Left lung (tissue), 14 donors: ENCODE results near the gene JAGN1. TPM values are rescaled to one million over a fixed set of nuclear protein-coding genes. Genes with fewer than 3 reads are reported as not detected.

Experiments
- ATAC-seq: fragments of 200-7000 bp; cut with Tn5 transposase; one replicate; pipeline ENCODE4 v1.9.1; 2020; ENCODE audit warnings: moderate library complexity
- DNase-seq, 4 donors: peaks; one replicate each; pipeline ENCODE4 v3.0.0-alpha.2; 2013 to 2020
- H3K27ac ChIP-seq, 2 donors: fragments of 200-600 bp; sonication (generic) in 1 of 2; one replicate each; pipeline versions ENCODE4 v1.5.0 to v1.8.0; 2020 to 2021
- H3K27me3 ChIP-seq, 2 donors: fragments of 200-600 bp; sonication (generic) in 1 of 2; one replicate each; pipeline versions ENCODE4 v1.5.0 to v1.8.0; 2020 to 2021
- H3K36me3 ChIP-seq, 2 donors: fragments of 200-600 bp; sonication (generic) in 1 of 2; one replicate each; pipeline versions ENCODE4 v1.5.0 to v1.8.0; 2020 to 2021
- H3K4me1 ChIP-seq, 2 donors: fragments of 200-600 bp; one replicate each; pipeline ENCODE4 v1.8.0; 2021
- H3K4me3 ChIP-seq, 2 donors: fragments of 200-600 bp; sonication (generic) in 1 of 2; one replicate each; pipeline versions ENCODE4 v1.5.0 to v1.8.0; 2020 to 2021; ENCODE audit warnings: mild to moderate bottlenecking in 1 of 2
- H3K9me3 ChIP-seq, 2 donors: fragments of 200-600 bp; sonication (generic) in 1 of 2; one replicate each; pipeline versions ENCODE4 v1.5.0 to v1.8.0; 2020 to 2021
- intact Hi-C, 2 donors: fragments of 100-400 bp; cut with DNase I; formaldehyde crosslinking; loops; one replicate each; pipeline versions ENCODE4 v1.11.2 to v1.14.2; 2022
- long read RNA-seq, 12 donors: library from polyadenylated mRNA in 2 of 12; unstranded in 2 of 12; transcript quantifications; one replicate each; pipeline ENCODE4 v2.0.0 and lab custom pipeline, GENCODE V29; 2019 to 2026
- polyA plus RNA-seq, 6 donors: library from polyadenylated mRNA; unstranded; fragments of 120-200 nt; gene quantifications; one replicate each; pipeline ENCODE4 v1.2.1, GENCODE V29; 2013; ENCODE audit not compliant: insufficient read length in 6 of 6
- total RNA-seq, 2 donors: library from RNA; stranded (reverse); fragmentation: NEBNext Ultra II Directional; extraction: Animal tissue kit (Norgen Biotek cat#: 25700); gene quantifications; one replicate each; pipeline ENCODE4 v1.2.1, GENCODE V29; 2021
- TF ChIP-seq, protein P1 (sequence below), 2 donors: fragments of 200-600 bp; sonication (generic) in 1 of 2; IDR thresholded peaks; one replicate each; pipeline versions ENCODE4 v1.5.0 to v1.8.0; 2021; ENCODE audit warnings: antibody characterized with exemption in 2 of 2
- donor health status: DM: no; HTN: yes; CAD: no.
- donor health status: DM: no; HTN: no; CAD: no.

The JAGN1 gene
- total RNA-seq (10 to 100 TPM; 25.1 to 31.8 TPM), polyA plus RNA-seq (10 to 100 TPM; 33.0 to 38.5 (median 36.0) TPM)
- long read RNA-seq, donor 1, transcript JAGN1-201 (2 exons, 1,675 nt): major isoform, 46 of 46 reads
- long read RNA-seq, donor 1, partial matches to known transcripts: 0 of 46 reads
- long read RNA-seq, donor 1, other reads (novel, unspliced or antisense): 0 of 46 reads
- long read RNA-seq, donor 2, transcript JAGN1-201 (2 exons, 1,675 nt): major isoform, 28 of 28 reads
- long read RNA-seq, donor 2, partial matches to known transcripts: 0 of 28 reads
- long read RNA-seq, donor 2, other reads (novel, unspliced or antisense): 0 of 28 reads
- long read RNA-seq, donor 3, transcript JAGN1-201 (2 exons, 1,675 nt): major isoform, 37 of 44 reads
- long read RNA-seq, donor 3, partial matches to known transcripts: 7 of 44 reads
- long read RNA-seq, donor 3, other reads (novel, unspliced or antisense): 0 of 44 reads
- long read RNA-seq, donor 4, transcript JAGN1-201 (2 exons, 1,675 nt): major isoform, 38 of 41 reads
- long read RNA-seq, donor 4, partial matches to known transcripts: 0 of 41 reads
- long read RNA-seq, donor 4, other reads (novel, unspliced or antisense): 3 of 41 reads
- long read RNA-seq, donor 5, transcript JAGN1-201 (2 exons, 1,675 nt): major isoform, 35 of 36 reads
- long read RNA-seq, donor 5, partial matches to known transcripts: 0 of 36 reads
- long read RNA-seq, donor 5, other reads (novel, unspliced or antisense): 0 of 36 reads
- long read RNA-seq, donor 6, transcript JAGN1-201 (2 exons, 1,675 nt): major isoform, 39 of 53 reads
- long read RNA-seq, donor 6, partial matches to known transcripts: 14 of 53 reads
- long read RNA-seq, donor 6, other reads (novel, unspliced or antisense): 0 of 53 reads
- long read RNA-seq, donor 7, transcript JAGN1-201 (2 exons, 1,675 nt): major isoform, 17 of 17 reads
- long read RNA-seq, donor 7, partial matches to known transcripts: 0 of 17 reads
- long read RNA-seq, donor 7, other reads (novel, unspliced or antisense): 0 of 17 reads
- long read RNA-seq, donor 8, transcript JAGN1-201 (2 exons, 1,675 nt): major isoform, 24 of 25 reads
- long read RNA-seq, donor 8, partial matches to known transcripts: 0 of 25 reads
- long read RNA-seq, donor 8, other reads (novel, unspliced or antisense): 0 of 25 reads
- long read RNA-seq, donor 9, partial matches to known transcripts: 0 of 1 reads
- long read RNA-seq, donor 9, other reads (novel, unspliced or antisense): 0 of 1 reads
- long read RNA-seq, donor 10, transcript JAGN1-201 (2 exons, 1,675 nt): major isoform, 56 of 58 reads
- long read RNA-seq, donor 10, partial matches to known transcripts: 0 of 58 reads
- long read RNA-seq, donor 10, other reads (novel, unspliced or antisense): 0 of 58 reads
- long read RNA-seq, donor 11, transcript JAGN1-201 (2 exons, 1,675 nt): major isoform, 36 of 36 reads
- long read RNA-seq, donor 11, partial matches to known transcripts: 0 of 36 reads
- long read RNA-seq, donor 11, other reads (novel, unspliced or antisense): 0 of 36 reads
- long read RNA-seq, donor 12, transcript JAGN1-201 (2 exons, 1,675 nt): major isoform, 29 of 29 reads
- long read RNA-seq, donor 12, partial matches to known transcripts: 0 of 29 reads
- long read RNA-seq, donor 12, other reads (novel, unspliced or antisense): 0 of 29 reads

DNA sequence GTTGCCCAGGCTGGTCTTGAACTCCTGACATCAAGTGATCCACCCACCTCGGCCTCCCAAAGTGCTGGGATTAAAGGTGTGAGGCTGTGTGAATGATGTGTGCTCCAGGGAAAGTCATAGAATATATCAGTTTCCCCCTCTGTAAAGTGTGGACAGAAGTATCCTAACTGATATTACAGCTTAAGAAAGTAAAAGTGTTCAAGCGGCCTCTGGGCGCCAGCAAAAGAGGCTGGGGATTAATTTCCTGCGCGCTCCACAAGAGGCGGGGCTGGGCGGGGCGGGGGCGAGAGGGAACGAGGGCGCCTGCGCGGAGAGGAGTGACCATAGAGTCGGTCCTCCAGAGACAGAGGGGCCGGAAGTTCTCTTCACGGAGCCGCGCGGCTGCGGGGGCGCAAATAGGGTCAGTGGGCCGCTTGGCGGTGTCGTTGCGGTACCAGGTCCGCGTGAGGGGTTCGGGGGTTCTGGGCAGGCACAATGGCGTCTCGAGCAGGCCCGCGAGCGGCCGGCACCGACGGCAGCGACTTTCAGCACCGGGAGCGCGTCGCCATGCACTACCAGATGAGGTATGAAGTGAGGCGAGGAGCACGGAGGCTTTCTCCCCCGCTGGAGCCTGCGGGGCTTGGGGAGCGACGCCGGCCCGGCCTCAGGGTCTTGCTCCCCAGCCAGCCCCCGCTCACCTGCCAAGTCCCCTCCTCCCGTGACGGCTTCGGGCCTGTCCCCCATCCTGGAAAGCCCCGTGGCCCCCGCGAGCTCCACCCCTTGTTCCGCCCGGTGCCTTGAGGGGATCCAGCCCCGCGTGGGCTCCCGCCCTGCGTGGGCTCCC, at the start of gene JAGN1:
Gene JAGN1 (plus strand): TSS at position 362 of the 823 bp plus-strand sequence. CDS start 113 bp downstream, at position 475.
- H3K27ac ChIP-seq: peak within 1 kb of the TSS; percentile 93 to 94
- no peaks in the 10 kb centered on the region for H3K9me3 ChIP-seq
- intact Hi-C loops: no loop called here
- TF ChIP-seq, protein P1, sequence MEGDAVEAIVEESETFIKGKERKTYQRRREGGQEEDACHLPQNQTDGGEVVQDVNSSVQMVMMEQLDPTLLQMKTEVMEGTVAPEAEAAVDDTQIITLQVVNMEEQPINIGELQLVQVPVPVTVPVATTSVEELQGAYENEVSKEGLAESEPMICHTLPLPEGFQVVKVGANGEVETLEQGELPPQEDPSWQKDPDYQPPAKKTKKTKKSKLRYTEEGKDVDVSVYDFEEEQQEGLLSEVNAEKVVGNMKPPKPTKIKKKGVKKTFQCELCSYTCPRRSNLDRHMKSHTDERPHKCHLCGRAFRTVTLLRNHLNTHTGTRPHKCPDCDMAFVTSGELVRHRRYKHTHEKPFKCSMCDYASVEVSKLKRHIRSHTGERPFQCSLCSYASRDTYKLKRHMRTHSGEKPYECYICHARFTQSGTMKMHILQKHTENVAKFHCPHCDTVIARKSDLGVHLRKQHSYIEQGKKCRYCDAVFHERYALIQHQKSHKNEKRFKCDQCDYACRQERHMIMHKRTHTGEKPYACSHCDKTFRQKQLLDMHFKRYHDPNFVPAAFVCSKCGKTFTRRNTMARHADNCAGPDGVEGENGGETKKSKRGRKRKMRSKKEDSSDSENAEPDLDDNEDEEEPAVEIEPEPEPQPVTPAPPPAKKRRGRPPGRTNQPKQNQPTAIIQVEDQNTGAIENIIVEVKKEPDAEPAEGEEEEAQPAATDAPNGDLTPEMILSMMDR (IDR thresholded peaks at IDR 0.05): peak in 1 of 2 donors; percentile 6
- H3K36me3 ChIP-seq: peaks cover 0 to 20% of the 10 kb centered on the region in 2 donors
- H3K4me1 ChIP-seq: peaks cover 7 to 33% of the 10 kb centered on the region in 2 donors
- ATAC-seq (peak; percentile 99), DNase-seq (peak; percentile 90 to 95 (median 91))
- H3K4me3 ChIP-seq: peak within 1 kb of the TSS; percentile 95 to 98
- no peaks in the 10 kb centered on the region for H3K27me3 ChIP-seq

DNA sequence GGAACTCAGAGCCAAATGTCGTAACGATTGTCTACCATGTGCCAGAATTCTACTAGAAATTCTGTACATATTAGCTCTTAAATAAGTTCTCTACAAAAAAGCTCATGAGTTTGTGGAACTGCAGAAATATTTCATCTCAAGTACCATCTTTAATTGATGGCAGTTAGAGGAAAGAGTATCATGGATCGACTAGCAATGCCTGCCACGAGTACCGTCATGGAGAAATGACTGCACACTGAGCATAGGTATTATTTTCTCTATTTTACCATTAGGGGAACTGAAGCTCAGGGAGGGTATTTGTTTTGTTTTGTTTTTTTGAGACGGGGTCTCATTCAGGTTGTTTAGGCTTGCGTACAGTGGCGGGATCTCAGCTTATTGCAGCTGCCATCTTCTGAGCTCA, 49.4 kb upstream of the JAGN1 start:
- peaks cover 10 to 21% of the 10 kb centered on the region in 2 donors for H3K4me1 ChIP-seq
- no peak for ATAC-seq

DNA sequence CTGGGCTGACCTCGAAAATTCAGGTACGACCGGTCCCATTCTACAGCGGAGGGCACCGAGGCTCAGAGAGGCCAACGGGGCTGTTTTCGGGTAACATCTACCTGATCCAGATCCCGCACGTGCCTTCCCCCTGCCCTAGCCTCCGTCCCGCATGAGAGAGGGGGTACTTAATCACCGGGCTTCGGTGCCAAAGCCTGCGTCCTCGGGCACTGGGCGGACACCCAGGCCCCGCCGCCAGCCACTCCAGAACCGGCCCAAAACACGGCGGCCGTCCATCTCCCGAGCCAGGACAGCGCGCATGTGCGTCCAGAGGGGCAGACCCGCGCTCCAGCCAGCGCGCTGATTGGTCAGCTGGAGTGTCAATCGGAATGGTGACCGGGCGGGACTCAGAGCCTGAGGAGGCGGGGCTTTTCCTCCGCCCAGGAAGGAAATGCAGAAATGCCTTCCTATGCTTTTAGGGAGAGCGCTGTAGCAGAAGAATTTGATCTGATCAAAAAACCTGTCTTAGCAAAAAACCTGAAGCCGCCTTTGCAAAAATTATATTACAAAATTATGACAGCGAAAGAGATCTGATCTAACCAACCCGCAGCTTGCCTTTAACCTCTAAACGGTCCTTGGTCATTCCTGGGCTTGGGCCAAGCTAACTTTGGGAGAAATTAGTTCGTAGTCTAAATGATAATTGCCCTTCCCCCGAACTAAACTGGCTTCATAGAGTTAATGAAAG, 46.5 kb upstream of the JAGN1 start, which contains the start of gene RPUSD3:
Gene RPUSD3 (minus strand): TSS at position 294 of the 724 bp plus-strand sequence. CDS start 18 bp downstream, at position 276.
- TF ChIP-seq, protein P1 (IDR thresholded peaks at IDR 0.05): no peak
- Histone ChIP-seq H3K27ac (peak within 1 kb of the TSS; percentile 74 to 79), H3K9me3 (no peaks in the 10 kb centered on the region), H3K36me3 (peaks cover 0 to 30% of the 10 kb centered on the region in 2 donors), H3K4me1 (peaks cover 10 to 21% of the 10 kb centered on the region in 2 donors), H3K4me3 (peak within 1 kb of the TSS; percentile 79 to 82), H3K27me3 (no peaks in the 10 kb centered on the region)
- intact Hi-C loops: no loop called here
- ATAC-seq (peak; percentile 99), DNase-seq (peak; percentile 98 to 99 (median 98))

More for the DNA sequence above, 49.4 kb upstream of the JAGN1 start:
- no peak overlapping the region for H3K27ac ChIP-seq
- no peaks in the 10 kb centered on the region for H3K9me3 ChIP-seq
- H3K27me3 ChIP-seq: no peaks in the 10 kb centered on the region
- TF ChIP-seq, protein P1 (IDR thresholded peaks at IDR 0.05): no peak
- no peak for DNase-seq
- H3K36me3 ChIP-seq: peaks cover 0 to 38% of the 10 kb centered on the region in 2 donors
- no peak overlapping the region for H3K4me3 ChIP-seq
- intact Hi-C loops: no loop called here
